Sigmoid colon (tissue), 4 donors: Measurements from ENCODE around the gene IMMP2L.

Experiments
- CTCF ChIP-seq, 4 experiments: fragments of 450-650 bp in 3 of 4; fragments of 200-600 bp in 1 of 4; IDR thresholded peaks; one replicate each; pipeline ENCODE4 v1.5.1; 2016 to 2019; ENCODE audit warnings: antibody characterized with exemption in 4 of 4, mild to moderate bottlenecking in 3 of 4, moderate library complexity in 2 of 4
- EP300 ChIP-seq, 4 donors: sonication (generic); formaldehyde crosslinking; IDR thresholded peaks; one replicate each; pipeline ENCODE4 v1.6.1; 2017; ENCODE audit warnings: antibody characterized with exemption in 4 of 4
- POLR2A ChIP-seq, 2 donors: fragments of 450-650 bp; IDR thresholded peaks; one replicate each; pipeline ENCODE4 v1.6.1; 2016; ENCODE audit warnings: antibody characterized with exemption in 2 of 2, mild to moderate bottlenecking in 2 of 2, moderate library complexity in 2 of 2
- POLR2AphosphoS5 ChIP-seq, 4 donors: sonication (generic); formaldehyde crosslinking; IDR thresholded peaks; one replicate each; pipeline ENCODE4 v1.6.1; 2017; ENCODE audit warnings: antibody characterized with exemption in 4 of 4

DNA sequence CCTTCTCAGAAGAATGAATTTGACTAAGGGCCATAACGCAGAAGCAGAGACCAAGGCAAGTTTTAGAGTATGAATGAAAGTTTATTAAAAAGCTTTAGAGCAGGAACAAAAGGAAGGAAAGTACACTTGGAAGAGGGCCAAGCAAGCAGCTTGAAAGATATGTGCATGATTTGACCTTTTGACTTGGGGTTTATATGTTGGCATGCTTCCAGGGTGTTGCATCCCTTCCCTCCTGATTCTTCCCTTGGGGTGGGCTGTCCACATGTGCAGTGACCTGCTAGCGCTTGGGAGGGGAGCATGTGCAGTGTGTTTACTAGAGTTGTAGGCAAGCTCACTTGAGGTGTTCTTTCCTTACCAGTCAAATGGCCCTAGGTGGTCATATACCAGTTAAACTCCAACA is 509.3 kb downstream of the IMMP2L start:
- no peak for TF ChIP-seq POLR2AphosphoS5 (IDR thresholded peaks at IDR 0.05)
- TF ChIP-seq CTCF (IDR thresholded peaks at IDR 0.05): no peak
- TF ChIP-seq POLR2A (IDR thresholded peaks at IDR 0.05): no peak
- no peak for TF ChIP-seq EP300 (IDR thresholded peaks at IDR 0.05)
